GM12892 (cell line): ENCODE measurements around the gene USP3.

Source experiments
- POLR2A ChIP-seq: IDR thresholded peaks from 2 replicates; pipeline ENCODE4 v1.6.1; 2011; ENCODE audit warnings: low read depth, low read length, control low read depth
- POLR2AphosphoS5 ChIP-seq: IDR thresholded peaks from 2 replicates; pipeline ENCODE4 v1.6.1; 2011; ENCODE audit warnings: low read depth, low read length, control low read depth
- TAF1 ChIP-seq: IDR thresholded peaks from 2 replicates; pipeline ENCODE4 v1.6.1; 2011; ENCODE audit warnings: low read depth, mild to moderate bottlenecking, control low read depth, low read length, borderline replicate concordance

- TF ChIP-seq POLR2A, result no peak
- no peak for TF ChIP-seq POLR2AphosphoS5
- no peak for TF ChIP-seq TAF1
Measured at GRCh38 chr15:63593705-63594671, 89.6 kb downstream of the USP3 start.
